Measurements from ENCODE around the gene VSTM4.

DNA sequence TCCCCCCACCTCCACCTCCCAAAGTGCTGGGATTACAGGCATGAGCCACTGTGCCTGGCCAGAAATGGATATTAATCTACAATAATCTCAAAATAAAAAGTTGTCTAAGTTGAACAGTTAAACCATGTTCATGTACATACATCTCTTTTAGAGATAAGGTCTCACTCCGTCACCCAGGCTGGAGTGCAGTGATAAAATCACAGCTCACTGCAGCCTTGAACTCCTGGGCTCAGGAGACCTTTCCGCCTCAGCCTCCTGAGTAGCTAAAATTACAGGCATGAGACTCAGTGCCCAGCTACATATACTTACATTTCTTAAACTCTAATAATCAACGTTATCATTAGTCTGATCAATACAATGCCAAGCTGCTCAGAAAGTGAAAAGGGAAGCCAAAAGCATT lies 36.2 kb downstream of the VSTM4 start:
- TF ChIP-seq POLR2A (IDR thresholded peaks at IDR 0.05; ENCODE audit: low read depth, low read length) (no peak), TAF1 (IDR thresholded peaks at IDR 0.05; ENCODE audit: low read depth, low read length) (no peak), SPI1 (IDR thresholded peaks at IDR 0.05; ENCODE audit: low read depth, low read length) (no peak), POLR2AphosphoS5 (IDR thresholded peaks at IDR 0.05; ENCODE audit: low read depth, low read length) (no peak)
